ENCODE measurements around the gene PLEKHM1.
"Not testable (repeated sequence)": the region's sequence is repeated elsewhere in the genome, so short reads cannot be mapped to it uniquely, and the experiment has no call there.

The PLEKHM1 gene

DNA sequence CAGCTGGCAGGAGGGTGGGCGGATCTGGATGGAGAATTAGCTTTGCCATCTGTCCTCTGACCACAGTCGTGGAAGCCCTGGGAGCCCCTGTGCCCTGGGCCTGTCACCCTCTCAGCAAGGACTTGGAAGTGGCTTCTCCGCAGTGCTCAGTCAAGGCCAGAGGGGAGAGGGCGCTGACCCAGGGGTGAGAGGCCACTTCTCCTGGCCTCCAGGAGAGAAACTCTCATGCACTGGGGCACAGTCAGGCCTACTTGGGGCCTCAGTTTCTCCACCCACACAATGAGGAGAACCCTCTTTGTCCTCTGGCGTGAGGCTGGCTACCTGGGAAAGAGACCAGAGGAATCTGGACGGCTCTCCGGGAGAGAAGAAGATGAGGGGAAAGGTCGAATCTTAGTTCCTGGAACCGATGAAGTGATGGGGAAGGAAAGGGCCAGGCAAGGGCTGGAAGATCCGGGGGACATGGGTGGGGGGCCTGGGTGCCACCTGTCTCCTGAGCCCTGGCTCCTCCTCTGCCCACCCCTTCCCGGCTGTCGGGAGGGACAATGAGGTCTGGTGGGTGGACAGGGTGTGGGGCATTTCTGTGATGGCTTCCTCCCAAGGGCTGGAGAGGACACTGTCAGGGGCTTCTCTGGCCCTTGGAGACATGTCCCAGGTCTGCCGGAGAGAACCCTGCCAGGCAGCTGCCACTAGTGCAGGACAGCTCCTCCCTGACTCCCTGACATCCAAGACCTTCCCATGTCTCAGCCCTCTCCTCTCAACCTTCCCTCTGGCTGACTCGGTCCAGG lies 48.8 kb downstream of the PLEKHM1 start:
- DNase-seq, result no peak

DNA sequence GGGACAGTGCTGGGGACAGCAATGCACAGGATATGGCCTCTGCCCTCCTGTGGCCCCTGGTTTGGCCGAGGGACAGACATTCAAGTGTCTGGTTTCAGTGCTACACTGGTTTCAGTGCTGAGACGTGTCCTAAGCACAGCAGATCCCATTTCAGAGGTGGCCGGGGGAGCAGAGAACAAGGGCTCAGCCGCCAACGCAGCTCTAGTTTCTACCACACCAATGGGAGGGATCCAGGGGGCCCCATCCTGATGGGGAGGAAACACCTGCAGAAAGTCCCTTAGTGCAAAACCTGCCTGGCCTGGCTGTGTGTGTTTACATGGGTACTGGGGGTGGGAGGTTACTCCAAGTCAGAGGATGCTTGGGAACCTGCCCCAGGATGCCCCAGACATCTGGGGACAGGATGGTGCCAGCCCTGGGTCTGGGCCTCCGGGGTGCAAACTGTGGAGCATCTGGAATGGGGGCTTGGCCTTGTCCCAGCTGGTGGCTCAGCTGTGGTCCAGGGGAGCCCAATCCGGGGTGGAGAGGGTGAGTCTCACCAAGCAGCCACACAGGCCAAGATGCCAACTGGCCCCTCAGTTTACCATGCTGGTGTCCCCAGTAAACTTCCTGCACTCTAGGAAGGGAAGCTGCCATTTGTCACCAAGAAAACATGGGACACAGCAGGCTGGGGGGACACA lies 49.5 kb downstream of the PLEKHM1 start:
- not testable (repeated sequence) for DNase-seq

- no peak for DNase-seq
These were observed 50.3 kb downstream of the PLEKHM1 start for GRCh38 chr17:45440161-45440778.

GRCh38 chr17:45438931-45439610 lies 51.5 kb downstream of the PLEKHM1 start:
- no peak for DNase-seq

DNA sequence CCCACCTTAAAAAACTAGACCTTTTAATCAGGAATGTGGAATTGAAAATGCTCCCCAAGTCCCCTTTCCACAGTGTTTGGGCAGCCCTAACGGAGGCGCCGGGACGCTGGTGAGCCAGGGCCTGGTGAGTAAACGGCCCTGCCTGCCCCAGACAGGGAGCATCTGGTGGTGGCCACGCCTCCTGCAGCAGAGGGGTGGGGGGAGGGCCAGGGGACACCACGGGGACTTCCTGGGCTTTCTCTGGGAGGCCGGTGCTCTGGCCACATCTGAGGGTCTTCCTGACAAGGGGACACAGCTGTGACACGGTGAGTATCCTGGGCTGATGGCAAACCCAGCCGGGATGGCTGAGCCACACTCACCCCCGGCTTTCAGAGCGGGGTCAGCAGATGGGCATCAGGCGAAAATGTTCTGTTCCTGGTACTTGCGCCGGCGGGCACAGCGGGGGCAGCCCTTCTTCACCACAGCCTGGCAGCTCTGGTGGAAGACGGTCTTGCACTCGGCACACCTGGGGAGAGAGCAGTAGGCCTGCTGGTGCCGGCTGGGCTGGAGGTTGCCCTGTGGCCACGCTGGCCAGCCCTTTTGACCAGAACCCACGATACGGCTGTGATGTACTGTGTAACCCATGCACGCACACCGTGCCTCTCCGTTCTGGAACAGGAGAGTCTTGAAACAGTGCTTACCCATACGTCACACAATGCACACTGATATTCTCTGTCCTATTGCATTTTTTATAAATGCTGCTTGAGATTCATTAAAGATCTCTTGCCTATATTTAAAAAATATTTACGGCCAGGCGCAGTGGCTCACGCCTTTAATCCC lies 52.8 kb downstream of the PLEKHM1 start:
- DNase-seq, result no peak

DNA sequence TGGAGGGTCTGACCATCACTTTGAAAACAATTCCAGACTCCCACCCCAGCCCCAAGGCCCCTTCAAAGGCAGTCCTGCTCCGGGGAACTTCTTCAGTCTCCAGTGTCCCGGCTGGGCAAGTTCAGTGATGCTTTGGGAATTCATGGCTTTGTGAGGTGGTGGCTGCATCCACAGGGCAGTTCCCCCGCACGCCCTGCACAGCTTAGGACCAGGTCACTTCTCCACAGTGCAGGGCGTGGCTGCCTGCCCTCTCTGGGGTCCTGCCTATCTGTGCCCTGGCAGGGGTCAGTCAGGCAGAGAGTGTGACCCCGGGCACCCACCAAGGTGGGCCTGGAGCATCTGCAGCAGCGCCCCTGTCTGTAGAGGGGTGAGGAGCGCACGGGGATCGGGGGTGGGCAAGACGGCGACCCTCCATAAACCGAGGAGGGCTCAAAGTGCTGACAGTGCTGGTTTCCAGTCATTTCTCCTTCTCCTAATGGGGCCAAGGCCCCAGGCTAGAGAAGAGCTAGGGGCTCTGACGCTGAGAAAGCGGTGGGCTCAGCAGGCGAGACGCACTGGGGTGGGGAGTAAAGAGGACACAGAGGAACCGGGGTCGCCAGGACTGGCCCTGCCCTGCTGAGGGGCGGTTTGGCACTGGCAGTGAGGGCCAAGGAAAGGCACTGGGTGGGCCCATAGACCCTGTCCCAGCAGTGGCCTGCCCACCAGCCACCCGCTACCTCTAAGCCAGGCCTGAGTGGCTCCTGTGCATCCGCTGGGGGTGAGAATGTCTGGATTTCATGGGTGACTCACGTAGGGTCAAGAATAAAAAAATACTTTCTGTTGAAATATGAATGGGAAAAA lies 53.7 kb downstream of the PLEKHM1 start:
- DNase-seq, result no peak

GRCh38 chr17:45436161-45436560 lies 54.4 kb downstream of the PLEKHM1 start:
- no peak for DNase-seq

- no peak for DNase-seq
These were observed 55.0 kb downstream of the PLEKHM1 start for GRCh38 chr17:45435481-45435880.

DNA sequence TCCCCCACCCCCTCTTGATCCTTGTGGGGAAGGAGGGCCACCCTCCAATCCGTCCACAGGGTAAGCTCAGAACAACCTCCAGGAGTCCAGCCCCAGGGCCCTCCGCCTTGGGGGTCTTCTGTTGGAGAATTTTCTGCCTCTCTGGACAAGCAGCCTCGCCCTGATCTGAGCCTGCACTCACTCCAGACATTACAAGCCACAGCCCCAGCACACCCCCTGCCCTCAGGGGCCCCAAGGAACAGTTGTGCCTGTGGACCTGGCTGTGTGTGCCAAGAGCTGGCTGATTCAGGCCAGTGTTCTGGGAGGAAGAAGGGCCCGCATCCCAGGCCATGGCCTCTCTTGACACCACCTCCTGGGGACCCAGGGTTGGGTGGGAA lies 57.4 kb downstream of the PLEKHM1 start:
- no peak for DNase-seq

- DNase-seq, result peak; percentile 57
These were observed 57.9 kb downstream of the PLEKHM1 start, which contains the start of gene ARHGAP27 for GRCh38 chr17:45432405-45433158. Gene ARHGAP27 (minus strand): TSS chr17:45432870. CDS start chr17:45430279, 2,591 bp downstream.

DNA sequence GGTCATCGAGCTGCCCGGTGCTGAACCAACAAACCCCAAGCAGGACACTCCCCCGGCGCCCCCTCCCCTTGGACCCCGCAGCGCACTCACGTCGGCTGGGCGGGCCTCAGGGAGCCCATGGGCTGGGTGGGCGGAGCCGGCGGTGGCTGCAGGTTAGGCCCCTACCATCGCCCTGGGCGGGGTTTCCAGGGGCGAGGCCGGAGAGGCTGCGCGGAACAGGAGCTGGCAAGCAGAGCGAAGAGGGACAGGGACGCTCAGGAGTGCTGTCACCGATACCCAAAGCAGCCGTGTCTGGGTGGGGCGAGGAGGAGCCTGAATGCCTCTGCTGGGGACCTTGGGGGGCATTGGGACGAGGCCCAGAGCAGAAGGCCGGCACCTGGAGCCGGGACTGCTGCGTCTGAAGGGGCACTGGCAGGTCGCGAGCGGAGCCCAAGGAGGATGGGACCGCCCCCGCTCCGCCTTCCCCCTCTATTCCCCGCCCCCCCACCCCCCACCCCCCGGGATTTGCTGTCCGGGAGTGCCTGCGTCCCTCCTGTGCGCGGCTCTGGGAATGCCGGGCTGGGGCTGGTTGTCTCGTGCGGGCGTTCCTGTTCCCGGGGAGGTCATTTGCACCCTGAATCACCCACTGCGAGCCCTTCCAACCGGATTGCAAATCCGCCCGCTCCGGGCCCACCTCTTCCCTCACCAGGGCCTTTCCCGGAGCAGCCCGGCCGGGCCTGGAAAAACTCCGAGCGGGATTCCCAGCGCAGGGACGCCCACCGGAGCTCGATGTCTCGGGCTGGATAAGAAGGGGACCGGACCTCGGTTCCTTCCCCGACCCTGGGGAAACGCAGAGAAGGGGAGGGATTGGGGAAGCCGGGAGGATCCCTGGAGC lies 58.8 kb downstream of the PLEKHM1 start:
- peak; percentile 77 for DNase-seq

- DNase-seq, result peak; percentile 38
These were observed 59.6 kb downstream of the PLEKHM1 start for GRCh38 chr17:45430738-45431530.

GRCh38 chr17:45430006-45430737 lies 60.3 kb downstream of the PLEKHM1 start:
- no peak for DNase-seq

DNA sequence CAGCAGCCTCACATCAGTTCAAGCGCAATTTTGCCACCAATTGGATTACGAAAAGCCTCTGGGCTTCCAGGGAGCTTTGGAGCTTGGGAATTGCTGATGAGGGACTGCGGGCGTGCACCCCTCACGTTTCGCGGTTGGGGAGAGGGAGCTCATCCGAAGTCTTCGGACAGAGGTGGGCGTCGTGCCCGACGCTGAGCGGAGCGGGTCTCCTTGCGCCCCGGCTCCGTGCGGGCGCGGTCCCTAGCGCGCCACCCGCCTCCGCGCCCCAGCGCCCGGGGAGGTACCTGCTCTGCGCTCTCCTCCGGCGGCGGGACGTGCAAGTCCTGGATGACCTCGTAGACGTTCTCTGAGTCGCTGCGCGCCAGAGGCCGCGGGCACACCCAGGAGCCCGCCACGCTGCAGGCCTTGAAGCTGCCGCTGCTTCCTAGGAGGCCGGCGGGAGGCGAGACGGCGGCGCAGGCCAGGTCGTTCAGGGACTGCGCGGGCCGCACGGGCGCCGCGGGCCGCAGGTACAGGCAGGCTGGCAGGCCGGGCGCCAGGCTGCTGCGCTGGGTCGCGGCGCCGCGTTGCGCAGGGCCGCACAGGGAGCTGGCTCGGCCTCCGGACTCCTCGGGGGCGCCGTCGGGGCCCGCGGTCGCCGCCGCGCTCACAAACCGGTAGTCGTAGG lies 61.0 kb downstream of the PLEKHM1 start:
- DNase-seq, result no peak

DNA sequence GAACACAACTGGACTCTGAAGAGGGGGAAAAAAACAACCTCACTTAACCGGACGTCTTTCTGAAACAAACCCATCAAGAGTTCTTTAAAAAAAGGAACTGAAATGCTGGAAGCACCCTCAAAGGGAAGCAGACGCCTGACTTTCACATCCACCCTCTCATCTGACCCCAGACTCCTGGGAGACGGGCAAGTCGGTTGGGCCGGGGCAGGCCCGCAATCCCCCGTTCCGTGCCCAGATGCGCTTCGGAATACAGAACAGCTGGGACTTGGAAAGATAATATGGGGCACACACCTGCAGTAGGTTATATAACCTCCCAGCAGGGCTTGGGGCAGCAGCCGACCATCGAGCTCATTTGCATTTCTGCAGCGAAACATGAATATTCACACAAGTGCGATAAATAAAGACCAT lies 61.6 kb downstream of the PLEKHM1 start:
- no peak for DNase-seq

DNA sequence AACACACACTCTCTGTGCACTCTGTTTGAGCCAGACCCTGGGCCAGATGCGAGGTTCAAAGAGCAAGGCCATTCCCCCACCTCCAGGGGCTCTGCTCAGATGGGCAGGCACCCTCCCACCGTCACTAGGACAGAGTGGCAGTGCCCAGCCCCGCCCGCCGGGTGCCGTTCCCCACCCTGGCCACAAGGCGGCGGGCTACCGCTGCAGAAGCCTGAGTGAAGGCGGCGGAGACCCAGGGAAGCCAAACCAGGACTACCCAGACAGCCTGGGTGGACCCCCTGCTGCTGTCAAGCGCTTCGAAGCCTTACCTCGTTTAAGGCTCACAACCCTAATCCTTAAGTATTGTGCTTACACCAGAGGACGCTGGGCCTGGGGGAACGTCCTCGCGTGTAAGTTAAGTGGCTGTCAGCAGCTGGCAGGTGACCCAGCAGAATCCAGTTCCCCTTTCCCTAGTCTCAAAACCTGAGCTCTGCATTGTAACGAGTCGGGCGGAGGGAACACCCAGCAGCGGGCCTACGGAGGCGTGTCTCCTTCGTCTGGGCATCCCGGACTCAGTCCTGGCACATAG lies 62.4 kb downstream of the PLEKHM1 start:
- DNase-seq, result peak; percentile 84

DNA sequence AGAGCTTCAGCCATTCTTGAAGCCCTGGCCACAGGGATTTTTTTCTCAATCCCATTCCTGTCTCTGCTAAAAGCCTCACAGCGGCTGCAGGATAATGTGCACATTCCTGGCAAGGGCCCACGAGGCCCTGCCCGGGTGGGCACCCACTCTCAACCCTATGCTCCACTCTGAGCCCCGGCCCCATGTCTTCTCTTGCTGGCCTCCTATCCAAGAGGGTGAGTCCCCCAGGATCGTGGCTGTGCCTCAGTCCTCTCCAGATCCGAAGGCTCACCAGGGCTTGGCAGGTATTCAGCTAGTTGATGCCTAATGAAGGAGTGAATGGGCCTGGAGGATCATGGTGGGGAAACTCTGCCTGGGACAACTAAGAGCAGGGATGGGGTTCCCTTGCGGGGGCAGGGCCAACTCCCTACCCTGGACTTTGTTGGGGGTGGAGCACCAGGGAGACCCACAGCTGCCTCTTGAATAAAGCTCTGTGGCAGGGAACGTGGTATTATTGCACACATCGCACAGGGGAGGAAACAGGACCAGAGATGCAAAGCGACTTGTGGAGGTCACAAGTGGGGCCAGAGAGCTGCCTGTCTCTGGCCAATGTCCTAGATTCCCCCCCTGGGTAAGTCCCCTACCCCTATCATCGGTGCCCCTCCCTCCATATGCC lies 63.2 kb downstream of the PLEKHM1 start:
- no peak for DNase-seq
